OCI-LY3 (cell line): ENCODE measurements around the gene PPM1A.

Experiments used
- EZH2phosphoT487 ChIP-seq: fragments of 200-600 bp; shearing (Covaris generic); IDR thresholded peaks from 2 replicates; pipeline ENCODE4 v1.6.1; 2018; ENCODE audit warnings: antibody characterized with exemption, mixed run types, low read depth
- TF ChIP-seq, protein P1 (sequence below): fragments of 200-600, 300-600 bp; sonication (generic); IDR thresholded peaks from 2 replicates; pipeline ENCODE4 v1.5.1; 2014; ENCODE audit warnings: antibody characterized with exemption, low read length, low read depth

DNA sequence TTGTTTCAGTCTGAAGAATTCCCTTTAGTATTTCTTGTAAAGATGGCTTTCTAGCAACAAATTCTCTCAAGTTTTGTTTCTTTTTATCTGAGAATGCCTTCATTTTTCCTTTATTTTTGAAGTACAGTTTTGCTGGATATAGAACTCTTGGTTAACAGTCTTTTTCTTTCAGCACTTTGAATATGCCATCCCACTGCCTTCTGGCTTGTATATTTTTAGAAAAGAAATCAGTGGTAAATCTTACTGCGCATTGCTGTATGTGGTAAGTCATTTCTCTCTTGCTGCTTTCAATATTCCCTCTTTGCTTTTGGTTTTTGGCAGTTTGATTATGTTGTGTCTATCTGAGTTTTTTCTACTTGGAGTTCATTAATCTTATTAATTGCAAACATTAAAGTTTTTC is 16.8 kb upstream of the PPM1A start:
- TF ChIP-seq, protein P1, sequence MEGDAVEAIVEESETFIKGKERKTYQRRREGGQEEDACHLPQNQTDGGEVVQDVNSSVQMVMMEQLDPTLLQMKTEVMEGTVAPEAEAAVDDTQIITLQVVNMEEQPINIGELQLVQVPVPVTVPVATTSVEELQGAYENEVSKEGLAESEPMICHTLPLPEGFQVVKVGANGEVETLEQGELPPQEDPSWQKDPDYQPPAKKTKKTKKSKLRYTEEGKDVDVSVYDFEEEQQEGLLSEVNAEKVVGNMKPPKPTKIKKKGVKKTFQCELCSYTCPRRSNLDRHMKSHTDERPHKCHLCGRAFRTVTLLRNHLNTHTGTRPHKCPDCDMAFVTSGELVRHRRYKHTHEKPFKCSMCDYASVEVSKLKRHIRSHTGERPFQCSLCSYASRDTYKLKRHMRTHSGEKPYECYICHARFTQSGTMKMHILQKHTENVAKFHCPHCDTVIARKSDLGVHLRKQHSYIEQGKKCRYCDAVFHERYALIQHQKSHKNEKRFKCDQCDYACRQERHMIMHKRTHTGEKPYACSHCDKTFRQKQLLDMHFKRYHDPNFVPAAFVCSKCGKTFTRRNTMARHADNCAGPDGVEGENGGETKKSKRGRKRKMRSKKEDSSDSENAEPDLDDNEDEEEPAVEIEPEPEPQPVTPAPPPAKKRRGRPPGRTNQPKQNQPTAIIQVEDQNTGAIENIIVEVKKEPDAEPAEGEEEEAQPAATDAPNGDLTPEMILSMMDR: no peak
- no peak for TF ChIP-seq EZH2phosphoT487
